Caco-2 (cell line): ENCODE results near the gene CAT. TPM values are rescaled to one million over a fixed set of nuclear protein-coding genes. Genes with fewer than 3 reads are reported as not detected.

ENCODE experiments used
- BruUV-seq: library from RNA; stranded (reverse); fragments of 400-500 nt; replicated peaks from 2 replicates; lab custom pipeline; 2021; lab: Mats Ljungman, UMichigan
- CTCF ChIA-PET: fragments of 300-600 bp; sonication (Branson Sonifier 250); formaldehyde crosslinking; loops from one replicate; lab custom pipeline; 2022; ENCODE audit warnings: antibody characterized with exemption; lab: Charles Lee
- POLR2A ChIA-PET: fragments of 300-600 bp; sonication (Branson Sonifier 250); formaldehyde crosslinking; loops from one replicate; lab custom pipeline; 2022; ENCODE audit warnings: antibody characterized with exemption; lab: Charles Lee
- DNase-seq, 2 experiments: peaks; one replicate each; pipeline versions ENCODE4 v3.0.0 to v3.0.0-alpha.2; 2020 to 2022
- H3K27me3 ChIP-seq: replicated peaks from 2 replicates; pipeline ENCODE4 v1.6.0; 2011; ENCODE audit warnings: low read length; ENCODE audit not compliant: control insufficient read depth, insufficient read depth
- H3K36me3 ChIP-seq: 2 replicates; pipeline ENCODE4 v1.5.1; 2011; ENCODE audit warnings: low read length; ENCODE audit not compliant: control insufficient read depth, insufficient read depth
- H3K4me1 ChIP-seq: fragments of 250-450 bp; sonication (Bioruptor Pico); 2 replicates; pipeline ENCODE4 v1.5.1; 2020; ENCODE audit warnings: mild to moderate bottlenecking
- H3K4me3 ChIP-seq: 2 replicates; pipeline ENCODE4 v1.5.1; 2011; ENCODE audit warnings: low read depth, mild to moderate bottlenecking, control low read depth, low read length
- H3K9me3 ChIP-seq: fragments of 250-450 bp; sonication (Bioruptor Pico); 2 replicates; pipeline ENCODE4 v1.5.1; 2020; ENCODE audit warnings: mild to moderate bottlenecking, moderate library complexity
- H3K27ac Mint-ChIP-seq: one replicate; pipeline ENCODE4 v1.8.0; 2022; ENCODE audit warnings: mixed read lengths; ENCODE audit not compliant: unreplicated experiment
- H3K27me3 Mint-ChIP-seq: one replicate; pipeline ENCODE4 v1.8.0; 2022; ENCODE audit warnings: mixed read lengths; ENCODE audit not compliant: insufficient read depth, unreplicated experiment
- H3K36me3 Mint-ChIP-seq: one replicate; pipeline ENCODE4 v1.8.0; 2022; ENCODE audit warnings: mild to moderate bottlenecking, mixed read lengths; ENCODE audit not compliant: insufficient read depth, unreplicated experiment
- H3K4me1 Mint-ChIP-seq: one replicate; pipeline ENCODE4 v1.8.0; 2022; ENCODE audit warnings: low read depth, mixed read lengths; ENCODE audit not compliant: unreplicated experiment
- H3K4me3 Mint-ChIP-seq: one replicate; pipeline ENCODE4 v1.8.0; 2022; ENCODE audit warnings: mild to moderate bottlenecking, moderate library complexity, mixed read lengths; ENCODE audit not compliant: unreplicated experiment
- H3K9me3 Mint-ChIP-seq: one replicate; pipeline ENCODE4 v1.8.0; 2022; ENCODE audit warnings: mixed read lengths; ENCODE audit not compliant: unreplicated experiment
- CTCF ChIP-seq, 2 experiments: fragments of 200-600 bp in 1 of 2; IDR thresholded peaks; 1 replicate in 1 of 2; 2 replicates in 1 of 2; pipeline versions ENCODE4 v1.5.1 to v1.8.0; 2011 to 2022; ENCODE audit warnings: antibody characterized with exemption in 1 of 2, control low read depth in 1 of 2, inconsistent platforms in 1 of 2, low read depth in 1 of 2, low read length in 1 of 2, mild to moderate bottlenecking in 1 of 2, moderate library complexity in 1 of 2; ENCODE audit not compliant: insufficient read depth in 1 of 2, severe bottlenecking in 1 of 2, unreplicated experiment in 1 of 2
- intact Hi-C: fragments of 100-400 bp; cut with micrococcal nuclease; formaldehyde crosslinking; loops from one replicate; pipeline ENCODE4 v1.10.0; 2022; ENCODE audit not compliant: unreplicated experiment
- total RNA-seq: library from RNA; stranded (reverse); gene quantifications from 2 replicates; pipeline ENCODE4 v1.2.3, GENCODE V29; 2022

The CAT gene
- total RNA-seq, 1 experiment from 2014 or later, result 45.6 TPM

GRCh38 chr11:34490304-34490703 lies 51.6 kb downstream of the CAT start:
- H3K27ac Mint-ChIP-seq, result no peak overlapping the region
- H3K9me3 Mint-ChIP-seq, result no peaks in the 10 kb centered on the region
- Histone ChIP-seq H3K9me3 (no peaks in the 10 kb centered on the region), H3K4me3 (no peak overlapping the region), H3K27me3 (no peaks in the 10 kb centered on the region), H3K36me3 (no peaks in the 10 kb centered on the region), H3K4me1 (no peaks in the 10 kb centered on the region)
- H3K4me3 Mint-ChIP-seq, result no peak overlapping the region
- no TSS peak for BruUV-seq
- ChIA-PET CTCF (no interaction called here), POLR2A (no interaction called here)
- H3K36me3 Mint-ChIP-seq, result no peaks in the 10 kb centered on the region
- peaks cover 4% of the 10 kb centered on the region for H3K27me3 Mint-ChIP-seq
- TF ChIP-seq CTCF (IDR thresholded peaks at IDR 0.05; ENCODE audit: insufficient read depth in 1 of 2, low read depth in 1 of 2, low read length in 1 of 2, severe bottlenecking in 1 of 2, unreplicated experiment in 1 of 2), result no peak
- intact Hi-C loops, result no loop called here
- H3K4me1 Mint-ChIP-seq, result no peaks in the 10 kb centered on the region
- DNase-seq, result no peak

GRCh38 chr11:34492806-34493414 lies 54.2 kb downstream of the CAT start:
- Mint-ChIP-seq H3K36me3 (no peaks in the 10 kb centered on the region), H3K4me1 (no peaks in the 10 kb centered on the region), H3K27me3 (peaks cover 4% of the 10 kb centered on the region), H3K4me3 (no peak overlapping the region), H3K9me3 (no peaks in the 10 kb centered on the region), H3K27ac (no peak overlapping the region)
- intact Hi-C loops, result loop anchor here (1.0 to 2.0 kb wide), 2 partner anchors 134 to 319 kb away; partner anchors contain the start of gene ABTB2
- BruUV-seq, result no TSS peak
- no peaks in the 10 kb centered on the region for H3K9me3 ChIP-seq
- TF ChIP-seq CTCF (IDR thresholded peaks at IDR 0.05; ENCODE audit: insufficient read depth in 1 of 2, low read depth in 1 of 2, low read length in 1 of 2, severe bottlenecking in 1 of 2, unreplicated experiment in 1 of 2), result peak; percentile 64 to 69
- no peaks in the 10 kb centered on the region for H3K36me3 ChIP-seq
- H3K4me1 ChIP-seq, result no peaks in the 10 kb centered on the region
- POLR2A ChIA-PET, result no interaction called here
- CTCF ChIA-PET, result interaction anchor here (0.7 to 1.3 kb wide), 8 partner anchors 14 to 343 kb away, joined by 3 to 9 read pairs (median 4); partner anchors contain the start of gene ABTB2
- H3K27me3 ChIP-seq, result no peaks in the 10 kb centered on the region
- DNase-seq, result peak; percentile 60 to 63
- no peak overlapping the region for H3K4me3 ChIP-seq

GRCh38 chr11:34493468-34493867 lies 54.7 kb downstream of the CAT start:
- Mint-ChIP-seq H3K36me3 (no peaks in the 10 kb centered on the region), H3K4me1 (no peaks in the 10 kb centered on the region), H3K9me3 (no peaks in the 10 kb centered on the region), H3K27ac (no peak overlapping the region), H3K27me3 (peaks cover 4% of the 10 kb centered on the region), H3K4me3 (no peak overlapping the region)
- H3K27me3 ChIP-seq, result no peaks in the 10 kb centered on the region
- H3K4me1 ChIP-seq, result no peaks in the 10 kb centered on the region
- ChIA-PET POLR2A (no interaction called here), CTCF (no interaction called here)
- no peak overlapping the region for H3K4me3 ChIP-seq
- DNase-seq, result no peak
- no peaks in the 10 kb centered on the region for H3K9me3 ChIP-seq
- intact Hi-C loops, result loop anchor here (1.0 to 2.0 kb wide), 2 partner anchors 135 to 319 kb away; partner anchors contain the start of gene ABTB2
- BruUV-seq, result no TSS peak
- no peak for TF ChIP-seq CTCF (IDR thresholded peaks at IDR 0.05; ENCODE audit: insufficient read depth in 1 of 2, low read depth in 1 of 2, low read length in 1 of 2, severe bottlenecking in 1 of 2, unreplicated experiment in 1 of 2)
- no peaks in the 10 kb centered on the region for H3K36me3 ChIP-seq
